Stimulated activated naive CD4-positive, alpha-beta T cell treated with Interleukin-2 at 50 U/mL for 16 hours (primary cell): ENCODE measurements around the gene LEP.

Source experiments
- DNase-seq: peaks from one replicate; lab custom pipeline; 2025; lab: John Stamatoyannopoulos, UW

The LEP gene

GRCh38 chr7:128240696-128241386, at the start of gene LEP:
Gene LEP (plus strand): TSS chr7:128241278. CDS start chr7:128252019, 10,741 bp downstream.
- DNase-seq = no peak

- no peak for DNase-seq
These were observed 48.5 kb upstream of the LEP start for GRCh38 chr7:128192497-128193142.

GRCh38 chr7:128194533-128195282, 46.4 kb upstream of the LEP start:
- no peak for DNase-seq

GRCh38 chr7:128197589-128197988, 43.5 kb upstream of the LEP start:
- DNase-seq = no peak

- no peak for DNase-seq
These were observed 43.0 kb upstream of the LEP start for GRCh38 chr7:128197989-128198580.

GRCh38 chr7:128200376-128200775, 40.7 kb upstream of the LEP start:
- DNase-seq = no peak

- no peak for DNase-seq
These were observed 39.9 kb upstream of the LEP start for GRCh38 chr7:128201067-128201689.

- no peak for DNase-seq
These were observed 39.4 kb upstream of the LEP start for GRCh38 chr7:128201690-128202085.

GRCh38 chr7:128202287-128202957, 38.7 kb upstream of the LEP start:
- no peak for DNase-seq

- no peak for DNase-seq
These were observed 38.0 kb upstream of the LEP start for GRCh38 chr7:128203047-128203491.

- DNase-seq = no peak
These were observed 37.3 kb upstream of the LEP start for GRCh38 chr7:128203710-128204214.

- no peak for DNase-seq
These were observed 36.6 kb upstream of the LEP start for GRCh38 chr7:128204455-128204854.

GRCh38 chr7:128205068-128205467, 36.0 kb upstream of the LEP start:
- DNase-seq = no peak

- DNase-seq = no peak
These were observed 34.9 kb upstream of the LEP start for GRCh38 chr7:128206017-128206746.

- no peak for DNase-seq
These were observed 34.2 kb upstream of the LEP start for GRCh38 chr7:128206747-128207500.

- DNase-seq = no peak
These were observed 33.5 kb upstream of the LEP start for GRCh38 chr7:128207609-128208008.

- peak; percentile 41 for DNase-seq
These were observed 31.6 kb upstream of the LEP start for GRCh38 chr7:128209229-128210035.

- no peak for DNase-seq
These were observed 31.1 kb upstream of the LEP start for GRCh38 chr7:128210036-128210347.
